ENCODE measurements around the gene TTC12. TPM values are rescaled to one million over a fixed set of nuclear protein-coding genes. Genes with fewer than 3 reads are reported as not detected.

The TTC12 gene
- total and polyA plus RNA-seq, 4 donors: 6.4 to 43.2 (median 19.0) TPM

GRCh38 chr11:113376156-113376555 is 61.8 kb downstream of the TTC12 start:
- Histone ChIP-seq H3K27me3 (ENCODE audit: control insufficient read depth in 3 of 3, insufficient read depth in 3 of 3, low read length in 2 of 3) (no peaks in the 10 kb centered on the region), H3K27ac (ENCODE audit: low read depth in 1 of 2, low read length in 1 of 2) (no peak overlapping the region), H3K4me3 (no peak overlapping the region), H3K9me3 (ENCODE audit: control insufficient read depth in 4 of 4, insufficient read depth in 3 of 4, low read length in 3 of 4) (no peaks in the 10 kb centered on the region), H3K36me3 (ENCODE audit: control insufficient read depth in 4 of 4, insufficient read depth in 4 of 4, low read length in 4 of 4) (peaks cover 0 to 4% (median 0%) of the 10 kb centered on the region in 4 donors), H3K4me1 (ENCODE audit: control insufficient read depth in 5 of 5, insufficient read depth in 5 of 5, low read length in 5 of 5) (no peaks in the 10 kb centered on the region), H3K9ac (ENCODE audit: insufficient read depth in 1 of 2, low read length in 2 of 2) (no peak overlapping the region)
- no peak for TF ChIP-seq CTCF (IDR thresholded peaks at IDR 0.05; ENCODE audit: control extremely low read depth, extremely low read depth)
- ATAC-seq (ENCODE audit: insufficient read depth, low FRiP score) (peak; percentile 49), DNase-seq (peak; percentile 36 to 57 (median 55))
- 12 to 29% methylated on average over 3 of the region's 3 CpGs for WGBS, 2 donors

DNA sequence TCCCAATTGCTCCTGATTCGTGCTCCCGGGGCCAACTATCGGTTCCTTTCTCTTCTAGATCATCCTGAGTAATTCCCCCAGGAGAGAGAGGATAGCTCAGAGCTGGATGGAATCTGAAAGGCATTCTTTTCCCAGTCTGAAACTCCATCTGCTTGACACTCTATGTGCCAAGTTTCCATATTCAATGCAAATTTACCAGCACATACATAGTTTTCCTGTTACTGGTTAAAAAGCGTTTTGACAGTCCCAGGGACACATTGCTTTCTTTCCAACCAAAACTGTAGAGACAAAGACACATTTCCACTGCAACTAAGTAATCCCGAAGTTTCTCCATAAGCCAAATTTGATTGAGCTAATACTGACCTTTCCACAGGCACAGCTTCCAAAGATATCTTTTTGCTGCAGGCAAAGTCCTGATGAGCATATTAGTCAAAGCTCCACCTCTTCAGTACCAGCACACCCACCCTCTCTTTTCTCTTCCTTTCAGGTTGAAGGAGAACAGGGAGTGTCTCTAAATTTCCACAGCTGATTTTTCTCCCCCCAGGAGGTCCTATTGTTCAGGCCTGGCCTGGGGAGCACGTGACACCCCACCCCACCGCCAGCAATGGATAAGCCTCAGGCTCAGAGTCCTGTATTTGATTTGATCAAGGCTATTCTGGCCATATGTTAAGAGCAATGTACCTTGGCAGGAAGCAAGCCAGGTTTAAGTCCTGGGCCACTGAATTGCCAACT is 63.5 kb downstream of the TTC12 start:
- H3K4me1 ChIP-seq (ENCODE audit: control insufficient read depth in 5 of 5, insufficient read depth in 5 of 5, low read length in 5 of 5): no peaks in the 10 kb centered on the region

DNA sequence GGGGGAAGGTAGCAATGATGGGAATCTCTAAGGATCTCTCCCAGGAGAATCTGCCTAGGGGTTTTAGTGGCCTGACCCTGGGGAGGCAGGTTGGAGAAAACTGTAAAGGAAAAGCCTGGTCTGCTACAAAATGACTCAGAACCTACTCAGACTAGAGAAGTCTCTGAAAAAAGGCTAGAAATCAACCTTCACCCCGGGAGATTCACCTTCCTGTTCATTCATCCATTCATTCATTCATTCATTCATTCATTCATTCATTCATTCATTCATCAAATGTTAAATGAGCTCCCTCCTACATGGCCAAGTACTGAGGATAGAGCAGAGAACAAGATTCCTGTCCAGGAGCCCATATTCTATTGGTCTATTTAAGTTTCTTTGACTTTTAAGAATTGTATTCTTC is 64.3 kb downstream of the TTC12 start:
- no peak overlapping the region for H3K27ac ChIP-seq (ENCODE audit: low read depth in 1 of 2, low read length in 1 of 2)

More for the DNA sequence above, 63.5 kb downstream of the TTC12 start:
- H3K9me3 ChIP-seq (ENCODE audit: control insufficient read depth in 4 of 4, insufficient read depth in 3 of 4, low read length in 3 of 4): no peaks in the 10 kb centered on the region
- no peaks in the 10 kb centered on the region for H3K27me3 ChIP-seq (ENCODE audit: control insufficient read depth in 3 of 3, insufficient read depth in 3 of 3, low read length in 2 of 3)
- H3K36me3 ChIP-seq (ENCODE audit: control insufficient read depth in 4 of 4, insufficient read depth in 4 of 4, low read length in 4 of 4): peaks cover 0 to 4% (median 0%) of the 10 kb centered on the region in 4 donors
- TF ChIP-seq CTCF (IDR thresholded peaks at IDR 0.05; ENCODE audit: control extremely low read depth, extremely low read depth): no peak
- H3K9ac ChIP-seq (ENCODE audit: insufficient read depth in 1 of 2, low read length in 2 of 2): no peak overlapping the region
- WGBS, 2 donors: 75 to 82% methylated on average over 7 of the region's 7 CpGs
- ATAC-seq (ENCODE audit: insufficient read depth, low FRiP score) (no peak), DNase-seq (no peak)
- H3K4me3 ChIP-seq: no peak overlapping the region
- H3K27ac ChIP-seq (ENCODE audit: low read depth in 1 of 2, low read length in 1 of 2): no peak overlapping the region

More for the DNA sequence above, 64.3 kb downstream of the TTC12 start:
- H3K4me1 ChIP-seq (ENCODE audit: control insufficient read depth in 5 of 5, insufficient read depth in 5 of 5, low read length in 5 of 5): no peaks in the 10 kb centered on the region
- 73 to 92% methylated on average over 1 of the region's 1 CpG for WGBS, 2 donors
- H3K4me3 ChIP-seq: no peak overlapping the region
- DNase-seq (no peak), ATAC-seq (ENCODE audit: insufficient read depth, low FRiP score) (no peak)
- no peaks in the 10 kb centered on the region for H3K27me3 ChIP-seq (ENCODE audit: control insufficient read depth in 3 of 3, insufficient read depth in 3 of 3, low read length in 2 of 3)
- TF ChIP-seq CTCF (IDR thresholded peaks at IDR 0.05; ENCODE audit: control extremely low read depth, extremely low read depth): no peak
- H3K36me3 ChIP-seq (ENCODE audit: control insufficient read depth in 4 of 4, insufficient read depth in 4 of 4, low read length in 4 of 4): peaks cover 0 to 1% (median 0%) of the 10 kb centered on the region in 4 donors
- H3K9me3 ChIP-seq (ENCODE audit: control insufficient read depth in 4 of 4, insufficient read depth in 3 of 4, low read length in 3 of 4): no peaks in the 10 kb centered on the region
- no peak overlapping the region for H3K9ac ChIP-seq (ENCODE audit: insufficient read depth in 1 of 2, low read length in 2 of 2)
